ENCODE results near the gene RAD51B.
A peak's percentile ranks its signal among the peaks of the same experiment; 100 is the strongest.

RAD51B gene

GRCh38 chr14:68598089-68598488 is 778.5 kb downstream of the RAD51B start:
- H3K4me3 ChIP-seq (ENCODE audit: low read length) = no peak overlapping the region
- 91% methylated on average over 1 of the region's 2 CpGs for WGBS
- H3K27ac ChIP-seq (ENCODE audit: low read depth, low read length) = peak overlapping the region; percentile 36
- H3K36me3 ChIP-seq (ENCODE audit: insufficient read depth, low read length) = no peaks in the 10 kb centered on the region
- H3K9me3 ChIP-seq (ENCODE audit: insufficient read depth, low read depth, low read length) = no peaks in the 10 kb centered on the region
- no peak overlapping the region for H3K9ac ChIP-seq (ENCODE audit: low read depth, low read length)
- H3K27me3 ChIP-seq (ENCODE audit: insufficient read depth, low read length) = no peaks in the 10 kb centered on the region
- H3K4me1 ChIP-seq (ENCODE audit: insufficient read depth, low read length) = peaks cover 34% of the 10 kb centered on the region

- Histone ChIP-seq H3K4me1 (ENCODE audit: insufficient read depth, low read length) (peaks cover 27% of the 10 kb centered on the region), H3K27me3 (ENCODE audit: insufficient read depth, low read length) (no peaks in the 10 kb centered on the region), H3K27ac (ENCODE audit: low read depth, low read length) (peak overlapping the region; percentile 36), H3K4me3 (ENCODE audit: low read length) (no peak overlapping the region), H3K9ac (ENCODE audit: low read depth, low read length) (no peak overlapping the region), H3K36me3 (ENCODE audit: insufficient read depth, low read length) (no peaks in the 10 kb centered on the region), H3K9me3 (ENCODE audit: insufficient read depth, low read depth, low read length) (no peaks in the 10 kb centered on the region)
- 75% methylated on average over 19 of the region's 22 CpGs for WGBS
These were observed 779.3 kb downstream of the RAD51B start for GRCh38 chr14:68598621-68599447.

GRCh38 chr14:68599896-68600610 is 780.5 kb downstream of the RAD51B start:
- Histone ChIP-seq H3K27me3 (ENCODE audit: insufficient read depth, low read length) (no peaks in the 10 kb centered on the region), H3K9ac (ENCODE audit: low read depth, low read length) (no peak overlapping the region), H3K36me3 (ENCODE audit: insufficient read depth, low read length) (no peaks in the 10 kb centered on the region), H3K4me3 (ENCODE audit: low read length) (no peak overlapping the region), H3K9me3 (ENCODE audit: insufficient read depth, low read depth, low read length) (no peaks in the 10 kb centered on the region), H3K4me1 (ENCODE audit: insufficient read depth, low read length) (peaks cover 22% of the 10 kb centered on the region), H3K27ac (ENCODE audit: low read depth, low read length) (no peak overlapping the region)
- WGBS = 97% methylated on average over 9 of the region's 9 CpGs

- no peaks in the 10 kb centered on the region for H3K27me3 ChIP-seq (ENCODE audit: insufficient read depth, low read length)
- WGBS = 71% methylated on average over 5 of the region's 5 CpGs
- H3K27ac ChIP-seq (ENCODE audit: low read depth, low read length) = no peak overlapping the region
- no peak overlapping the region for H3K9ac ChIP-seq (ENCODE audit: low read depth, low read length)
- H3K4me3 ChIP-seq (ENCODE audit: low read length) = no peak overlapping the region
- H3K36me3 ChIP-seq (ENCODE audit: insufficient read depth, low read length) = no peaks in the 10 kb centered on the region
- no peaks in the 10 kb centered on the region for H3K9me3 ChIP-seq (ENCODE audit: insufficient read depth, low read depth, low read length)
- peaks cover 24% of the 10 kb centered on the region for H3K4me1 ChIP-seq (ENCODE audit: insufficient read depth, low read length)
These were observed 782.9 kb downstream of the RAD51B start for GRCh38 chr14:68602507-68602906.

GRCh38 chr14:68603533-68604360 is 784.2 kb downstream of the RAD51B start:
- no peak overlapping the region for H3K4me3 ChIP-seq (ENCODE audit: low read length)
- H3K9ac ChIP-seq (ENCODE audit: low read depth, low read length) = no peak overlapping the region
- H3K9me3 ChIP-seq (ENCODE audit: insufficient read depth, low read depth, low read length) = no peaks in the 10 kb centered on the region
- H3K36me3 ChIP-seq (ENCODE audit: insufficient read depth, low read length) = no peaks in the 10 kb centered on the region
- 91% methylated on average over 25 of the region's 25 CpGs for WGBS
- H3K27ac ChIP-seq (ENCODE audit: low read depth, low read length) = no peak overlapping the region
- H3K4me1 ChIP-seq (ENCODE audit: insufficient read depth, low read length) = peaks cover 25% of the 10 kb centered on the region
- no peaks in the 10 kb centered on the region for H3K27me3 ChIP-seq (ENCODE audit: insufficient read depth, low read length)

- Histone ChIP-seq H3K9me3 (ENCODE audit: insufficient read depth, low read depth, low read length) (no peaks in the 10 kb centered on the region), H3K4me1 (ENCODE audit: insufficient read depth, low read length) (peaks cover 23% of the 10 kb centered on the region), H3K27ac (ENCODE audit: low read depth, low read length) (no peak overlapping the region), H3K36me3 (ENCODE audit: insufficient read depth, low read length) (no peaks in the 10 kb centered on the region), H3K9ac (ENCODE audit: low read depth, low read length) (no peak overlapping the region), H3K4me3 (ENCODE audit: low read length) (no peak overlapping the region), H3K27me3 (ENCODE audit: insufficient read depth, low read length) (no peaks in the 10 kb centered on the region)
- WGBS = 96% methylated on average over 9 of the region's 9 CpGs
These were observed 784.8 kb downstream of the RAD51B start for GRCh38 chr14:68604361-68604730.

GRCh38 chr14:68604822-68605221 is 785.2 kb downstream of the RAD51B start:
- Histone ChIP-seq H3K4me3 (ENCODE audit: low read length) (no peak overlapping the region), H3K9ac (ENCODE audit: low read depth, low read length) (no peak overlapping the region), H3K36me3 (ENCODE audit: insufficient read depth, low read length) (no peaks in the 10 kb centered on the region), H3K9me3 (ENCODE audit: insufficient read depth, low read depth, low read length) (no peaks in the 10 kb centered on the region), H3K27ac (ENCODE audit: low read depth, low read length) (no peak overlapping the region), H3K27me3 (ENCODE audit: insufficient read depth, low read length) (no peaks in the 10 kb centered on the region), H3K4me1 (ENCODE audit: insufficient read depth, low read length) (peaks cover 19% of the 10 kb centered on the region)
- WGBS = 84% methylated on average over 10 of the region's 10 CpGs

GRCh38 chr14:68606176-68606575 is 786.6 kb downstream of the RAD51B start:
- Histone ChIP-seq H3K9me3 (ENCODE audit: insufficient read depth, low read depth, low read length) (no peaks in the 10 kb centered on the region), H3K27me3 (ENCODE audit: insufficient read depth, low read length) (no peaks in the 10 kb centered on the region)

GRCh38 chr14:68606644-68607043 is 787.1 kb downstream of the RAD51B start:
- 94% methylated on average over 4 of the region's 4 CpGs for WGBS
- no peaks in the 10 kb centered on the region for H3K9me3 ChIP-seq (ENCODE audit: insufficient read depth, low read depth, low read length)
- no peak overlapping the region for H3K27ac ChIP-seq (ENCODE audit: low read depth, low read length)
- no peaks in the 10 kb centered on the region for H3K27me3 ChIP-seq (ENCODE audit: insufficient read depth, low read length)
- H3K4me3 ChIP-seq (ENCODE audit: low read length) = no peak overlapping the region
- no peak overlapping the region for H3K9ac ChIP-seq (ENCODE audit: low read depth, low read length)
- H3K4me1 ChIP-seq (ENCODE audit: insufficient read depth, low read length) = peaks cover 19% of the 10 kb centered on the region
- no peaks in the 10 kb centered on the region for H3K36me3 ChIP-seq (ENCODE audit: insufficient read depth, low read length)

More at GRCh38 chr14:68606176-68606575, 786.6 kb downstream of the RAD51B start:
- H3K4me3 ChIP-seq (ENCODE audit: low read length) = no peak overlapping the region
- peaks cover 19% of the 10 kb centered on the region for H3K4me1 ChIP-seq (ENCODE audit: insufficient read depth, low read length)
- no peak overlapping the region for H3K27ac ChIP-seq (ENCODE audit: low read depth, low read length)
- WGBS = 89% methylated on average over 3 of the region's 3 CpGs
- no peak overlapping the region for H3K9ac ChIP-seq (ENCODE audit: low read depth, low read length)
- no peaks in the 10 kb centered on the region for H3K36me3 ChIP-seq (ENCODE audit: insufficient read depth, low read length)

- Histone ChIP-seq H3K27ac (ENCODE audit: low read depth, low read length) (no peak overlapping the region), H3K27me3 (ENCODE audit: insufficient read depth, low read length) (no peaks in the 10 kb centered on the region), H3K9ac (ENCODE audit: low read depth, low read length) (no peak overlapping the region), H3K4me3 (ENCODE audit: low read length) (no peak overlapping the region), H3K9me3 (ENCODE audit: insufficient read depth, low read depth, low read length) (no peaks in the 10 kb centered on the region), H3K36me3 (ENCODE audit: insufficient read depth, low read length) (no peaks in the 10 kb centered on the region), H3K4me1 (ENCODE audit: insufficient read depth, low read length) (peaks cover 22% of the 10 kb centered on the region)
- 62% methylated on average over 17 of the region's 17 CpGs for WGBS
These were observed 787.7 kb downstream of the RAD51B start for GRCh38 chr14:68607081-68607866.

Data from HUES64 (cell line).